Neural cell (in vitro differentiated cells): ENCODE data around the gene CAMK1D. TPM values are rescaled to one million over a fixed set of nuclear protein-coding genes. Genes with fewer than 3 reads are reported as not detected.

Experiments used
- H2AFZ ChIP-seq: fragments of 200-600, 300-800 bp; sonication (generic), shearing (Covaris generic); 2 replicates; pipeline ENCODE4 v1.6.0; 2014; ENCODE audit warnings: low read depth, mild to moderate bottlenecking, antibody characterized with exemption, low read length, moderate library complexity
- H3F3A ChIP-seq: fragments of 200-600 bp; shearing (Covaris generic); 2 replicates; pipeline ENCODE4 v1.6.1; 2016; ENCODE audit warnings: mild to moderate bottlenecking, moderate library complexity, mixed read lengths, antibody characterized with exemption, low read length; ENCODE audit not compliant: insufficient read depth, poor library complexity, severe bottlenecking
- H3K27ac ChIP-seq: fragments of 200-600, 300-800 bp; sonication (generic), shearing (Covaris generic); 2 replicates; pipeline ENCODE4 v1.5.1; 2014; ENCODE audit warnings: mild to moderate bottlenecking, low read length, moderate library complexity
- H3K27me3 ChIP-seq: fragments of 300-800, 200-600 bp; sonication (generic), shearing (Covaris generic); 2 replicates; pipeline ENCODE4 v1.6.0; 2014; ENCODE audit warnings: mild to moderate bottlenecking, low read depth, low read length, moderate library complexity; ENCODE audit not compliant: insufficient read depth
- H3K36me3 ChIP-seq: fragments of 300-800, 200-600 bp; sonication (generic), shearing (Covaris generic); 2 replicates; pipeline ENCODE4 v1.5.1; 2014; ENCODE audit warnings: mild to moderate bottlenecking, antibody characterized with exemption, low read length, moderate library complexity; ENCODE audit not compliant: insufficient read depth
- H3K4me2 ChIP-seq: fragments of 300-800, 200-600 bp; sonication (generic), shearing (Covaris generic); 2 replicates; pipeline ENCODE4 v1.6.0; 2014; ENCODE audit warnings: mild to moderate bottlenecking, low read length
- H3K4me3 ChIP-seq: fragments of 300-800, 200-600 bp; sonication (generic), shearing (Covaris generic); 2 replicates; pipeline ENCODE4 v1.5.1; 2014; ENCODE audit warnings: mild to moderate bottlenecking, low read length, moderate library complexity
- H3K79me2 ChIP-seq: fragments of 200-600 bp; shearing (Covaris generic); replicated peaks from 2 replicates; pipeline ENCODE4 v1.6.0; 2014; ENCODE audit warnings: mild to moderate bottlenecking, low read length, moderate library complexity; ENCODE audit not compliant: insufficient read depth
- H3K9ac ChIP-seq: fragments of 300-800, 200-600 bp; sonication (generic), shearing (Covaris generic); 2 replicates; pipeline ENCODE4 v1.6.1; 2016; ENCODE audit warnings: mild to moderate bottlenecking, low read length, mixed read lengths
- H3K9me2 ChIP-seq: fragments of 200-600 bp; shearing (Covaris generic); 2 replicates; pipeline ENCODE4 v1.6.1; 2016; ENCODE audit warnings: mild to moderate bottlenecking, low read length, mixed read lengths; ENCODE audit not compliant: insufficient read depth
- H3K9me3 ChIP-seq: fragments of 200-600, 300-800 bp; sonication (generic), shearing (Covaris generic); 2 replicates; pipeline ENCODE4 v1.6.1; 2016; ENCODE audit warnings: mild to moderate bottlenecking, mixed run types, low read length, moderate library complexity, mixed read lengths
- H4K20me1 ChIP-seq: fragments of 200-600 bp; shearing (Covaris generic); 2 replicates; pipeline ENCODE4 v1.6.1; 2016; ENCODE audit warnings: mild to moderate bottlenecking, mixed run types; ENCODE audit not compliant: insufficient read depth
- EP300 ChIP-seq: fragments of 450-650 bp; conservative IDR thresholded peaks from 2 replicates; pipeline ENCODE4 v1.6.1; 2014; ENCODE audit warnings: antibody characterized with exemption, mild to moderate bottlenecking, moderate library complexity; ENCODE audit not compliant: poor library complexity, severe bottlenecking
- EZH2 ChIP-seq: fragments of 200-600, 300-800 bp; shearing (Covaris generic), sonication (generic); IDR thresholded peaks from 2 replicates; pipeline ENCODE4 v1.6.1; 2014; ENCODE audit warnings: antibody characterized with exemption, low read length, borderline replicate concordance, mild to moderate bottlenecking; ENCODE audit not compliant: insufficient read depth, poor library complexity, severe bottlenecking
- MXI1 ChIP-seq: fragments of 450-650 bp; conservative IDR thresholded peaks from 2 replicates; pipeline ENCODE4 v1.6.1; 2014; ENCODE audit warnings: antibody characterized with exemption, mild to moderate bottlenecking; ENCODE audit not compliant: poor library complexity, severe bottlenecking
- POLR2AphosphoS5 ChIP-seq: IDR thresholded peaks from 2 replicates; pipeline ENCODE4 v1.6.1; 2012
- RAD21 ChIP-seq: fragments of 450-650 bp; conservative IDR thresholded peaks from 2 replicates; pipeline ENCODE4 v1.6.1; 2014; ENCODE audit warnings: antibody characterized with exemption, mild to moderate bottlenecking, moderate library complexity
- SMC3 ChIP-seq: fragments of 450-650 bp; conservative IDR thresholded peaks from 2 replicates; pipeline ENCODE4 v1.6.1; 2014; ENCODE audit warnings: antibody characterized with exemption, mild to moderate bottlenecking, moderate library complexity; ENCODE audit not compliant: poor library complexity
- TAF1 ChIP-seq: IDR thresholded peaks from 2 replicates; pipeline ENCODE4 v1.6.1; 2012; ENCODE audit warnings: low read depth
- polyA plus RNA-seq: library from polyadenylated mRNA; depleted of rRNA; stranded (reverse); fragments of >200 nt; gene quantifications from 2 replicates; pipeline ENCODE4 v1.2.3, GENCODE V29; 2014
- TF ChIP-seq, protein P1 (sequence below): IDR thresholded peaks from 2 replicates; pipeline ENCODE4 v1.6.1; 2012; ENCODE audit warnings: borderline replicate concordance
- TF ChIP-seq, protein P2 (sequence below): fragments of 450-650 bp; IDR thresholded peaks from 2 replicates; pipeline ENCODE4 v1.5.1; 2014; ENCODE audit warnings: antibody characterized with exemption, mild to moderate bottlenecking, moderate library complexity; ENCODE audit not compliant: poor library complexity, severe bottlenecking

Gene CAMK1D
- polyA plus RNA-seq, 1 donor from 2014 or later: 13.8 TPM

DNA sequence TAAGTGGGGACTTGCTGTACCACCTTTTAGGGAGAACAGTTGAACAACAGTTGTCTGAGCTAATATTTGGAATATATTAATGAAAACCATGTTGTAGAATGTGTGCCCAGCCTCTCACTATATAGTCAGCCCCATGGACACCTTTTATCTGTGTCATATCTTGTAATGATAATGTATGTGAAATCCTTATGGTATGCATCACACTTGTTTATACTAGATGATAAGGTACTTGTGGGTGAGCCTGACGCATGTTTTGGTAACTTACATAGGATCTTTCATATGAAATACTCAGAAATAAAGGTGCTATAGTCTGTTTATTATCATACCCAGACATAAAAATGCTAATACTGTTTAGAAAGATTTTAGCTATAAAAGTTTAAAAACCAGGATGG is 32.8 kb downstream of the CAMK1D start:
- Histone ChIP-seq H4K20me1 (no peaks in the 10 kb centered on the region), H3K27me3 (no peaks in the 10 kb centered on the region), H3K27ac (no peak overlapping the region), H3K4me2 (no peak overlapping the region), H3K79me2 (peaks cover 10% of the 10 kb centered on the region), H3F3A (no peaks in the 10 kb centered on the region), H3K9ac (no peak overlapping the region), H3K9me2 (no peaks in the 10 kb centered on the region), H3K9me3 (no peaks in the 10 kb centered on the region), H2AFZ (no peak overlapping the region), H3K4me3 (no peak overlapping the region), H3K36me3 (no peaks in the 10 kb centered on the region)
- TF ChIP-seq MXI1: no peak

DNA sequence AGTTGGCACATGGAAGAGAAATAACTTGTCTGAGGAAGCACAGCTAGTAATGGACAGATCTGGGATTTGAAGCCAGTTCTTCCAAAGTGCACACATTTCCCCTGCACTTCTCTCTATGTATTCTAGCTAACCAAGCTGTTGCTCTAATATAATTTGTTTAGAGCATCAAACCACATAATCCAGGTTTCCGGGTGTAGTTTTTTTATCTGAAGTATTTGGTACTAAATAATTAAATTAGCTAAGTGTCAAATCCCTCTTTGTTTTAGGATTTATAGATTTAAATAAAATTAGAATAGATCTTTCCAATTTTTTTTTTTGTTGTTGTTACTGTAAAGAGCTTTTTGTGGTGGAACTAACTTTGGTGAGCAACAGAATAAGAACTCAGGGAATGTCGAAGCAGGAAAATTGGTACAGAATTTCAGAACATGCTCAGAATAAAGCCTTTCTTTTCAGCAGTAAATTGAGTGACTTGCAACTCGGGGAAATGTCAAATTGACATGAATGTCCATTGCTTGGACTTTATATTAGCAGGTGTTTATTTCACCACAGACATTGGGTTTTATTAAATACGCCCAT is 33.7 kb downstream of the CAMK1D start:
- peaks cover 10% of the 10 kb centered on the region for H3K79me2 ChIP-seq
- no peaks in the 10 kb centered on the region for H3K9me3 ChIP-seq
- H2AFZ ChIP-seq: no peak overlapping the region
- no peak overlapping the region for H3K4me3 ChIP-seq
- H3K27me3 ChIP-seq: no peaks in the 10 kb centered on the region
- H3K36me3 ChIP-seq: no peaks in the 10 kb centered on the region
- H3K9ac ChIP-seq: no peak overlapping the region
- TF ChIP-seq POLR2AphosphoS5 (no peak), SMC3 (no peak), MXI1 (no peak), EP300 (no peak), EZH2 (no peak), RAD21 (no peak), TAF1 (no peak)
- TF ChIP-seq, protein P1, sequence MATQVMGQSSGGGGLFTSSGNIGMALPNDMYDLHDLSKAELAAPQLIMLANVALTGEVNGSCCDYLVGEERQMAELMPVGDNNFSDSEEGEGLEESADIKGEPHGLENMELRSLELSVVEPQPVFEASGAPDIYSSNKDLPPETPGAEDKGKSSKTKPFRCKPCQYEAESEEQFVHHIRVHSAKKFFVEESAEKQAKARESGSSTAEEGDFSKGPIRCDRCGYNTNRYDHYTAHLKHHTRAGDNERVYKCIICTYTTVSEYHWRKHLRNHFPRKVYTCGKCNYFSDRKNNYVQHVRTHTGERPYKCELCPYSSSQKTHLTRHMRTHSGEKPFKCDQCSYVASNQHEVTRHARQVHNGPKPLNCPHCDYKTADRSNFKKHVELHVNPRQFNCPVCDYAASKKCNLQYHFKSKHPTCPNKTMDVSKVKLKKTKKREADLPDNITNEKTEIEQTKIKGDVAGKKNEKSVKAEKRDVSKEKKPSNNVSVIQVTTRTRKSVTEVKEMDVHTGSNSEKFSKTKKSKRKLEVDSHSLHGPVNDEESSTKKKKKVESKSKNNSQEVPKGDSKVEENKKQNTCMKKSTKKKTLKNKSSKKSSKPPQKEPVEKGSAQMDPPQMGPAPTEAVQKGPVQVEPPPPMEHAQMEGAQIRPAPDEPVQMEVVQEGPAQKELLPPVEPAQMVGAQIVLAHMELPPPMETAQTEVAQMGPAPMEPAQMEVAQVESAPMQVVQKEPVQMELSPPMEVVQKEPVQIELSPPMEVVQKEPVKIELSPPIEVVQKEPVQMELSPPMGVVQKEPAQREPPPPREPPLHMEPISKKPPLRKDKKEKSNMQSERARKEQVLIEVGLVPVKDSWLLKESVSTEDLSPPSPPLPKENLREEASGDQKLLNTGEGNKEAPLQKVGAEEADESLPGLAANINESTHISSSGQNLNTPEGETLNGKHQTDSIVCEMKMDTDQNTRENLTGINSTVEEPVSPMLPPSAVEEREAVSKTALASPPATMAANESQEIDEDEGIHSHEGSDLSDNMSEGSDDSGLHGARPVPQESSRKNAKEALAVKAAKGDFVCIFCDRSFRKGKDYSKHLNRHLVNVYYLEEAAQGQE: no peak
- TF ChIP-seq, protein P2, sequence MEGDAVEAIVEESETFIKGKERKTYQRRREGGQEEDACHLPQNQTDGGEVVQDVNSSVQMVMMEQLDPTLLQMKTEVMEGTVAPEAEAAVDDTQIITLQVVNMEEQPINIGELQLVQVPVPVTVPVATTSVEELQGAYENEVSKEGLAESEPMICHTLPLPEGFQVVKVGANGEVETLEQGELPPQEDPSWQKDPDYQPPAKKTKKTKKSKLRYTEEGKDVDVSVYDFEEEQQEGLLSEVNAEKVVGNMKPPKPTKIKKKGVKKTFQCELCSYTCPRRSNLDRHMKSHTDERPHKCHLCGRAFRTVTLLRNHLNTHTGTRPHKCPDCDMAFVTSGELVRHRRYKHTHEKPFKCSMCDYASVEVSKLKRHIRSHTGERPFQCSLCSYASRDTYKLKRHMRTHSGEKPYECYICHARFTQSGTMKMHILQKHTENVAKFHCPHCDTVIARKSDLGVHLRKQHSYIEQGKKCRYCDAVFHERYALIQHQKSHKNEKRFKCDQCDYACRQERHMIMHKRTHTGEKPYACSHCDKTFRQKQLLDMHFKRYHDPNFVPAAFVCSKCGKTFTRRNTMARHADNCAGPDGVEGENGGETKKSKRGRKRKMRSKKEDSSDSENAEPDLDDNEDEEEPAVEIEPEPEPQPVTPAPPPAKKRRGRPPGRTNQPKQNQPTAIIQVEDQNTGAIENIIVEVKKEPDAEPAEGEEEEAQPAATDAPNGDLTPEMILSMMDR: no peak
- H3K4me2 ChIP-seq: no peak overlapping the region
- no peaks in the 10 kb centered on the region for H4K20me1 ChIP-seq
- H3F3A ChIP-seq: no peaks in the 10 kb centered on the region
- no peak overlapping the region for H3K27ac ChIP-seq
- no peaks in the 10 kb centered on the region for H3K9me2 ChIP-seq

DNA sequence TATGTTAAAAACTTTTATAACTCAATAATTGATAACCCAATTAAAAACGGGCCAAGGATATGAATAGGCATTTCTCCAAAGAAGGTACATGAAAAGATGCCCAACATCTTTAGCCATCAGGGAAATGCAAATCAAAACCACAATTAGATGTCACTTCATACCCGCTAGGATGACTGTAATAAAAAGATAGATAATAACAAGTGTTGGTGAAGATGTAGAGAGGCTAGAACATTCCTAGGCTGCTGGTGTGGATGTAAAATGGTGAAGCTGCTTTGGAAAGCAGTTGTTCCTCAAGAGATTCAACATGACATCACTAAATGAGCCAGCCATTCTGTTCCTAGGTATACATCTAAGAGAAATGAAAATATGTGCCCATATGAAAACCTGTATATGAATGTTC is 35.6 kb downstream of the CAMK1D start:
- Histone ChIP-seq H3F3A (no peaks in the 10 kb centered on the region), H3K9ac (no peak overlapping the region), H4K20me1 (no peaks in the 10 kb centered on the region), H3K4me3 (no peak overlapping the region), H2AFZ (no peak overlapping the region), H3K9me2 (no peaks in the 10 kb centered on the region), H3K79me2 (peaks cover 11% of the 10 kb centered on the region), H3K9me3 (no peaks in the 10 kb centered on the region), H3K27ac (no peak overlapping the region), H3K4me2 (no peak overlapping the region), H3K27me3 (no peaks in the 10 kb centered on the region), H3K36me3 (no peaks in the 10 kb centered on the region)
- TF ChIP-seq EZH2: no peak
- no peak for TF ChIP-seq MXI1
- TF ChIP-seq, protein P1: no peak
- TF ChIP-seq POLR2AphosphoS5: no peak
- no peak for TF ChIP-seq EP300
- TF ChIP-seq, protein P2: no peak
- no peak for TF ChIP-seq TAF1
- TF ChIP-seq RAD21: no peak
- no peak for TF ChIP-seq SMC3
